CD4-positive, alpha-beta T cell (primary cell): Measurements from ENCODE around the gene TTC38. TPM values are rescaled to one million over a fixed set of nuclear protein-coding genes. Genes with fewer than 3 reads are reported as not detected.

Experiments used
- ATAC-seq: fragments of 200-7000 bp; cut with Tn5 transposase; one replicate; pipeline ENCODE4 v1.10.0; 2022; ENCODE audit warnings: mild to moderate bottlenecking; ENCODE audit not compliant: poor library complexity
- CTCF ChIA-PET: fragments of 350-600 bp; sonication (Branson Sonifier 250); formaldehyde crosslinking; loops from one replicate; lab custom pipeline; 2021; ENCODE audit warnings: antibody characterized with exemption, inconsistent platforms; lab: Charles Lee
- POLR2A ChIA-PET: fragments of 350-600 bp; sonication (Branson Sonifier 250); formaldehyde crosslinking; loops from one replicate; lab custom pipeline; 2021; ENCODE audit warnings: antibody characterized with exemption, inconsistent platforms; lab: Charles Lee
- DNase-seq, 14 experiments: peaks; one replicate each; pipeline ENCODE4 v3.0.0-alpha.2; 2013 to 2020; ENCODE audit warnings: mixed read lengths in 2 of 14
- H3K27ac ChIP-seq, 2 donors: one replicate each; pipeline versions ENCODE4 v1.5.1 to v1.7.0; 2013; ENCODE audit warnings: low read length in 2 of 2, low read depth in 1 of 2, mild to moderate bottlenecking in 1 of 2
- H3K27me3 ChIP-seq, 2 experiments: 1 replicate in 1 of 2; 2 replicates in 1 of 2; pipeline versions ENCODE4 v1.6.1 to v1.7.0; 2013; ENCODE audit warnings: low read length in 2 of 2, control low read depth in 1 of 2, mild to moderate bottlenecking in 1 of 2, moderate library complexity in 1 of 2; ENCODE audit not compliant: insufficient read depth in 2 of 2, control insufficient read depth in 1 of 2
- H3K36me3 ChIP-seq: one replicate; pipeline ENCODE4 v1.6.1; 2013; ENCODE audit warnings: low read length, control low read depth; ENCODE audit not compliant: insufficient read depth
- H3K4me1 ChIP-seq: one replicate; pipeline ENCODE4 v1.6.1; 2013; ENCODE audit warnings: low read length, control low read depth; ENCODE audit not compliant: insufficient read depth
- H3K4me3 ChIP-seq: one replicate; pipeline ENCODE4 v1.5.1; 2013; ENCODE audit warnings: mild to moderate bottlenecking, low read length, moderate library complexity
- H3K9me3 ChIP-seq, 2 experiments: 1 replicate in 1 of 2; 2 replicates in 1 of 2; pipeline versions ENCODE4 v1.6.1 to v1.7.0; 2013; ENCODE audit warnings: low read length in 2 of 2, mild to moderate bottlenecking in 2 of 2, control low read depth in 1 of 2, moderate library complexity in 1 of 2; ENCODE audit not compliant: control insufficient read depth in 1 of 2, insufficient read depth in 1 of 2
- H3K27ac Mint-ChIP-seq: one replicate; pipeline ENCODE4 v1.8.0; 2020; ENCODE audit warnings: mixed read lengths
- H3K27me3 Mint-ChIP-seq: one replicate; pipeline ENCODE4 v1.8.0; 2021; ENCODE audit warnings: mixed read lengths
- H3K36me3 Mint-ChIP-seq: one replicate; pipeline ENCODE4 v1.8.0; 2021; ENCODE audit warnings: low read depth, mixed read lengths
- H3K4me1 Mint-ChIP-seq: one replicate; pipeline ENCODE4 v1.8.0; 2021; ENCODE audit warnings: low read depth, mixed read lengths
- H3K4me3 Mint-ChIP-seq: one replicate; pipeline ENCODE4 v1.8.0; 2020; ENCODE audit warnings: mild to moderate bottlenecking, mixed read lengths
- H3K9me3 Mint-ChIP-seq: one replicate; pipeline ENCODE4 v1.8.0; 2020; ENCODE audit warnings: mixed read lengths
- CTCF ChIP-seq: fragments of 200-600 bp; IDR thresholded peaks from one replicate; pipeline ENCODE4 v1.8.0; 2022; ENCODE audit warnings: antibody characterized with exemption, mild to moderate bottlenecking
- intact Hi-C, 2 experiments: fragments of 100-400 bp; cut with DNase I in 1 of 2; cut with micrococcal nuclease in 1 of 2; formaldehyde crosslinking; loops; one replicate each; pipeline versions ENCODE4 v1.15.1 to v1.9.0; 2023 to 2025; cut with DNase I, micrococcal nuclease
- total RNA-seq, 174 experiments: library from RNA in 2 of 174; stranded (reverse) in 2 of 174; gene quantifications; one replicate each; pipeline ENCODE4 v1.2.3 and lab custom pipeline; 2021 to 2026

TTC38 gene
- total RNA-seq, 2 experiments from 2014 or later = 1.8 to 2.7 TPM

GRCh38 chr22:46276563-46276962 is 8.8 kb downstream of the TTC38 start:
- no peaks in the 10 kb centered on the region for H3K9me3 Mint-ChIP-seq
- H3K36me3 Mint-ChIP-seq = peaks cover 13% of the 10 kb centered on the region
- H3K9me3 ChIP-seq = no peaks in the 10 kb centered on the region
- no peak overlapping the region for H3K27ac ChIP-seq
- H3K4me1 ChIP-seq = peaks cover 7% of the 10 kb centered on the region
- ChIA-PET CTCF (interaction anchor here (1.4 kb wide), 1 partner anchor 20 kb away, joined by 3 read pairs; the partner anchor contains the start of gene GTSE1), POLR2A (interaction anchor here (0.7 kb wide), 1 partner anchor 289 kb away, joined by 3 read pairs; no protein-coding TSS in a partner anchor)
- H3K27me3 ChIP-seq = no peaks in the 10 kb centered on the region
- no peak for TF ChIP-seq CTCF
- DNase-seq (no peak), ATAC-seq (no peak)
- intact Hi-C loops = no loop called here
- no peak overlapping the region for H3K4me3 ChIP-seq
- H3K4me3 Mint-ChIP-seq = no peak overlapping the region
- no peaks in the 10 kb centered on the region for H3K4me1 Mint-ChIP-seq
- H3K36me3 ChIP-seq = peaks cover 25% of the 10 kb centered on the region
- H3K27me3 Mint-ChIP-seq = no peaks in the 10 kb centered on the region
- H3K27ac Mint-ChIP-seq = no peak overlapping the region

GRCh38 chr22:46278656-46279645 is 11.1 kb downstream of the TTC38 start:
- Mint-ChIP-seq H3K36me3 (peaks cover 23% of the 10 kb centered on the region), H3K4me1 (no peaks in the 10 kb centered on the region), H3K27ac (no peak overlapping the region), H3K4me3 (no peak overlapping the region), H3K9me3 (no peaks in the 10 kb centered on the region), H3K27me3 (no peaks in the 10 kb centered on the region)
- Histone ChIP-seq H3K9me3 (no peaks in the 10 kb centered on the region), H3K27me3 (no peaks in the 10 kb centered on the region), H3K4me1 (peaks cover 7% of the 10 kb centered on the region), H3K4me3 (no peak overlapping the region), H3K27ac (no peak overlapping the region), H3K36me3 (peaks cover 35% of the 10 kb centered on the region)
- intact Hi-C loops = no loop called here
- ATAC-seq (no peak), DNase-seq (no peak)
- no peak for TF ChIP-seq CTCF
- ChIA-PET POLR2A (no interaction called here), CTCF (no interaction called here)

- Mint-ChIP-seq H3K4me1 (no peaks in the 10 kb centered on the region), H3K4me3 (no peak overlapping the region), H3K27ac (no peak overlapping the region), H3K27me3 (no peaks in the 10 kb centered on the region), H3K9me3 (no peaks in the 10 kb centered on the region), H3K36me3 (peaks cover 29% of the 10 kb centered on the region)
- no peak overlapping the region for H3K4me3 ChIP-seq
- intact Hi-C loops = no loop called here
- no peaks in the 10 kb centered on the region for H3K27me3 ChIP-seq
- ATAC-seq = no peak
- H3K27ac ChIP-seq = no peak overlapping the region
- CTCF ChIA-PET = no interaction called here
- no peak for DNase-seq
- peaks cover 7% of the 10 kb centered on the region for H3K4me1 ChIP-seq
- no peak for TF ChIP-seq CTCF
- peaks cover 39% of the 10 kb centered on the region for H3K36me3 ChIP-seq
- POLR2A ChIA-PET = no interaction called here
- H3K9me3 ChIP-seq = no peaks in the 10 kb centered on the region
Observed at GRCh38 chr22:46280063-46280817, 12.4 kb downstream of the TTC38 start.
